ENCODE results near the gene DOCK2.

DOCK2 gene

DNA sequence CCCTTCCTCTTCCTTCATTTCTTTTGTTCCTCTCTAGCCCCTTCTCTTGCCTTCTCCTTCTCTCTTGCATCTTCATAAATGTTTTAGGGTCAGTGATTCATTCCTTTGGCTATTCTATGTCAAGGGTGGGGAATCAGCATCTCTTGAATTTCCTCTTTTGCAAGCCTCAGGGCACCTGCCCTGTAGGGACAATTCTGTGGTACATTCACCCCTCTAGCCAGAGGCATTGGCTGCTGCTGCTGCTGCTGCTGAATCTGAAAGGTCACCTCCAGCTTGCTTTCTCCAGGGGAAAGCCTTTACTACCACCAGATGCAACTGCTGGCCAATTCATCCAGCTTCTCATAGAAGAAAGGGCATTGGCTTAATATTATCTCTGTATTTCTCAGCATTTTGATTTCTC, 255.9 kb downstream of the DOCK2 start:
- TF ChIP-seq POLR2AphosphoS5 (IDR thresholded peaks at IDR 0.05; ENCODE audit: low read depth, low read length): no peak
- TF ChIP-seq FOXP2 (optimal IDR thresholded peaks at IDR 0.05; ENCODE audit: borderline replicate concordance, extremely low read depth, extremely low read length, insufficient read depth): no peak
- TF ChIP-seq, protein P1, sequence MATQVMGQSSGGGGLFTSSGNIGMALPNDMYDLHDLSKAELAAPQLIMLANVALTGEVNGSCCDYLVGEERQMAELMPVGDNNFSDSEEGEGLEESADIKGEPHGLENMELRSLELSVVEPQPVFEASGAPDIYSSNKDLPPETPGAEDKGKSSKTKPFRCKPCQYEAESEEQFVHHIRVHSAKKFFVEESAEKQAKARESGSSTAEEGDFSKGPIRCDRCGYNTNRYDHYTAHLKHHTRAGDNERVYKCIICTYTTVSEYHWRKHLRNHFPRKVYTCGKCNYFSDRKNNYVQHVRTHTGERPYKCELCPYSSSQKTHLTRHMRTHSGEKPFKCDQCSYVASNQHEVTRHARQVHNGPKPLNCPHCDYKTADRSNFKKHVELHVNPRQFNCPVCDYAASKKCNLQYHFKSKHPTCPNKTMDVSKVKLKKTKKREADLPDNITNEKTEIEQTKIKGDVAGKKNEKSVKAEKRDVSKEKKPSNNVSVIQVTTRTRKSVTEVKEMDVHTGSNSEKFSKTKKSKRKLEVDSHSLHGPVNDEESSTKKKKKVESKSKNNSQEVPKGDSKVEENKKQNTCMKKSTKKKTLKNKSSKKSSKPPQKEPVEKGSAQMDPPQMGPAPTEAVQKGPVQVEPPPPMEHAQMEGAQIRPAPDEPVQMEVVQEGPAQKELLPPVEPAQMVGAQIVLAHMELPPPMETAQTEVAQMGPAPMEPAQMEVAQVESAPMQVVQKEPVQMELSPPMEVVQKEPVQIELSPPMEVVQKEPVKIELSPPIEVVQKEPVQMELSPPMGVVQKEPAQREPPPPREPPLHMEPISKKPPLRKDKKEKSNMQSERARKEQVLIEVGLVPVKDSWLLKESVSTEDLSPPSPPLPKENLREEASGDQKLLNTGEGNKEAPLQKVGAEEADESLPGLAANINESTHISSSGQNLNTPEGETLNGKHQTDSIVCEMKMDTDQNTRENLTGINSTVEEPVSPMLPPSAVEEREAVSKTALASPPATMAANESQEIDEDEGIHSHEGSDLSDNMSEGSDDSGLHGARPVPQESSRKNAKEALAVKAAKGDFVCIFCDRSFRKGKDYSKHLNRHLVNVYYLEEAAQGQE (IDR thresholded peaks at IDR 0.05; ENCODE audit: insufficient read depth in 1 of 2, low read depth in 2 of 2, low read length in 2 of 2): no peak
- no peak for TF ChIP-seq SIN3A (IDR thresholded peaks at IDR 0.05; ENCODE audit: borderline replicate concordance, insufficient read depth, low read length)
- no peak for TF ChIP-seq TAF1 (IDR thresholded peaks at IDR 0.05; ENCODE audit: borderline replicate concordance, insufficient read depth, low read length)

DNA sequence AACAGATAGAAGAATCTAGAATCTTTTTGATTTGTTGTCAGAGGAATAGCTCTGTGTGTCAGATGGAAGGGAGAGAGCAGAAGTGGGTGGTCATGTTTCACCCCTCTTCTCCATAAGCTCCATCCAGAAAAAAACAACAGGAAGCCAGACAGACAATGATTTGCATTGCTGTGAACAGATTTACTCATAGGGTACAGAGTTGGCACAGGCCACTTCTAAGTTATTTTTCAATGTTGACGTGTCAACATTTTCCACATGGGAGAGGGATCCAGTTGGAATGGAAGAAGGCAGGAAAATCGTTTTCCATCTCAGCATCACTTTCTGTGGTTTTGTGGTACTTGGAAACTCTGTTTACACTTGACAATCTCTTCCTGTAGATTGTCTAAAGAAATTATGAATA, 256.5 kb downstream of the DOCK2 start:
- TF ChIP-seq FOXP2 (optimal IDR thresholded peaks at IDR 0.05; ENCODE audit: borderline replicate concordance, extremely low read depth, extremely low read length, insufficient read depth) (no peak), TAF1 (IDR thresholded peaks at IDR 0.05; ENCODE audit: borderline replicate concordance, insufficient read depth, low read length) (no peak), SIN3A (IDR thresholded peaks at IDR 0.05; ENCODE audit: borderline replicate concordance, insufficient read depth, low read length) (no peak), POLR2AphosphoS5 (IDR thresholded peaks at IDR 0.05; ENCODE audit: low read depth, low read length) (no peak)
- TF ChIP-seq, protein P1 (IDR thresholded peaks at IDR 0.05; ENCODE audit: insufficient read depth in 1 of 2, low read depth in 2 of 2, low read length in 2 of 2): no peak

DNA sequence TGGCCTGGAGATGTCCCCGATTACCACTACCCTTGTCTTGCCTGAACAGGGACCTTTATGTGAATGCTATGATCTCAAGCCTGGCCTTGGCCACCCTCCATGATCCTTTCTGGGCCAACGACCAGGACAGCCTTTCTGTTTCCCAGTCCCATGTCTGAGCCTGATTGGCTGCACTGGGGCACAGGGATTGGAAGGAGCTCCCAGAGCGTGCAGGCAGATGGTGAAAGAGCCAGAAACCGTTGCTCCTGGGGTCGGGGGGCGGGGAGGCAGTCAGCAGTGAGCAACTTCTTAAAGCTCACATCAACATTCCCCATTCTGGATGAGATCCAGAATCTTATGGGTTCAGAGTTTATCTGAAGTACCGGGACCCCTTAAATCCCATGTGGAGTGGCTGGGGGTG, 258.9 kb downstream of the DOCK2 start:
- TF ChIP-seq, protein P1 (IDR thresholded peaks at IDR 0.05; ENCODE audit: insufficient read depth in 1 of 2, low read depth in 2 of 2, low read length in 2 of 2): no peak
- no peak for TF ChIP-seq TAF1 (IDR thresholded peaks at IDR 0.05; ENCODE audit: borderline replicate concordance, insufficient read depth, low read length)
- no peak for TF ChIP-seq SIN3A (IDR thresholded peaks at IDR 0.05; ENCODE audit: borderline replicate concordance, insufficient read depth, low read length)
- TF ChIP-seq POLR2AphosphoS5 (IDR thresholded peaks at IDR 0.05; ENCODE audit: low read depth, low read length): no peak

DNA sequence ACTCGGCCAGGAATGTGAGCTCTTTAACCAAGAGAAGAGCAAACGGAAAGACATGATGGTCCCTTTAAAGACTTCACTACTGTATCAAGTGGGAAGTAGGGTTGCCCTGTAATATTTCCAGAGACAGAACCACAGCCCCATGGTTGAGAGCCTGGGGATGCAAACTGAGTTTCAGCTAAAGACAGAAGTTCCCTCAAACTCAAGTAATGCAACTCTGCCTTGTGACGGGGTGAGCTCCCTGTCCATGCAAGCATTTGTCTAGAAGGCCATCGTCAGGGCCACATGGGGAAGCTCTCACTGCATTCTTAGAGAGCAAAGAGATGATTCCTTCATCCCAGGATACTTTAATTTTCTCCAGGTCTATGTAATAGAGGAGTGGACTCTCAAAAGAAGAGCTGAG, 260.4 kb downstream of the DOCK2 start:
- TF ChIP-seq FOXP2 (optimal IDR thresholded peaks at IDR 0.05; ENCODE audit: borderline replicate concordance, extremely low read depth, extremely low read length, insufficient read depth): no peak
- TF ChIP-seq SIN3A (IDR thresholded peaks at IDR 0.05; ENCODE audit: borderline replicate concordance, insufficient read depth, low read length): no peak
- no peak for TF ChIP-seq POLR2AphosphoS5 (IDR thresholded peaks at IDR 0.05; ENCODE audit: low read depth, low read length)
- no peak for TF ChIP-seq TAF1 (IDR thresholded peaks at IDR 0.05; ENCODE audit: borderline replicate concordance, insufficient read depth, low read length)
- TF ChIP-seq, protein P1 (IDR thresholded peaks at IDR 0.05; ENCODE audit: insufficient read depth in 1 of 2, low read depth in 2 of 2, low read length in 2 of 2): no peak

DNA sequence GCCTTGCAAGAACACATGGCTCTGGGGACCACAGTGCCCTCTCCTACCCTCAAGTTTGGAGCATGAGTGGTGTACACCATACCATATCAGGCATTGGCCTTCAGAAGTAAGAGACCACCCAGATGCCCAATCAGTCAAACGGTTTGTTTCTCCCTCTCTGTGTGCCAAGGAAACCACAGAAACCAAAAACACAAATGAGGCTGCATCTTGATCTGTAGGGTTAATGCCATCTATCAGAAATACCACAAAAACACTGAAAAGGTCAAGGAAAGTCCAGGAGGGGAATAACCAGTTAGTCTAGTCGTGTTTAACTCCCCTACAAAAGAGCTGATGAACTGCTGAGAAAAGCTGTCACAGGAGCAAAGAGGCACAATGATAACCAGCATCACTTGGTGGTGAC, 264.8 kb downstream of the DOCK2 start:
- TF ChIP-seq TAF1 (IDR thresholded peaks at IDR 0.05; ENCODE audit: borderline replicate concordance, insufficient read depth, low read length) (no peak), SIN3A (IDR thresholded peaks at IDR 0.05; ENCODE audit: borderline replicate concordance, insufficient read depth, low read length) (no peak), FOXP2 (optimal IDR thresholded peaks at IDR 0.05; ENCODE audit: borderline replicate concordance, extremely low read depth, extremely low read length, insufficient read depth) (no peak), POLR2AphosphoS5 (IDR thresholded peaks at IDR 0.05; ENCODE audit: low read depth, low read length) (no peak)
- TF ChIP-seq, protein P1 (IDR thresholded peaks at IDR 0.05; ENCODE audit: insufficient read depth in 1 of 2, low read depth in 2 of 2, low read length in 2 of 2): no peak
